CD4-positive, alpha-beta T cell (primary cell): ENCODE results near the gene ZHX3. TPM values are rescaled to one million over a fixed set of nuclear protein-coding genes. Genes with fewer than 3 reads are reported as not detected.

Experiments
- ATAC-seq: fragments of 200-7000 bp; cut with Tn5 transposase; one replicate; pipeline ENCODE4 v1.10.0; 2022; ENCODE audit warnings: mild to moderate bottlenecking; ENCODE audit not compliant: poor library complexity
- CTCF ChIA-PET: fragments of 350-600 bp; sonication (Branson Sonifier 250); formaldehyde crosslinking; loops from one replicate; lab custom pipeline; 2021; ENCODE audit warnings: antibody characterized with exemption, inconsistent platforms; lab: Charles Lee
- POLR2A ChIA-PET: fragments of 350-600 bp; sonication (Branson Sonifier 250); formaldehyde crosslinking; loops from one replicate; lab custom pipeline; 2021; ENCODE audit warnings: antibody characterized with exemption, inconsistent platforms; lab: Charles Lee
- DNase-seq, 14 experiments: peaks; one replicate each; pipeline ENCODE4 v3.0.0-alpha.2; 2013 to 2020; ENCODE audit warnings: mixed read lengths in 2 of 14
- H3K27ac ChIP-seq, 2 donors: one replicate each; pipeline versions ENCODE4 v1.5.1 to v1.7.0; 2013; ENCODE audit warnings: low read length in 2 of 2, low read depth in 1 of 2, mild to moderate bottlenecking in 1 of 2
- H3K27me3 ChIP-seq, 2 experiments: 1 replicate in 1 of 2; 2 replicates in 1 of 2; pipeline versions ENCODE4 v1.6.1 to v1.7.0; 2013; ENCODE audit warnings: low read length in 2 of 2, control low read depth in 1 of 2, mild to moderate bottlenecking in 1 of 2, moderate library complexity in 1 of 2; ENCODE audit not compliant: insufficient read depth in 2 of 2, control insufficient read depth in 1 of 2
- H3K36me3 ChIP-seq: one replicate; pipeline ENCODE4 v1.6.1; 2013; ENCODE audit warnings: low read length, control low read depth; ENCODE audit not compliant: insufficient read depth
- H3K4me1 ChIP-seq: one replicate; pipeline ENCODE4 v1.6.1; 2013; ENCODE audit warnings: low read length, control low read depth; ENCODE audit not compliant: insufficient read depth
- H3K4me3 ChIP-seq: one replicate; pipeline ENCODE4 v1.5.1; 2013; ENCODE audit warnings: mild to moderate bottlenecking, low read length, moderate library complexity
- H3K9me3 ChIP-seq, 2 experiments: 1 replicate in 1 of 2; 2 replicates in 1 of 2; pipeline versions ENCODE4 v1.6.1 to v1.7.0; 2013; ENCODE audit warnings: low read length in 2 of 2, mild to moderate bottlenecking in 2 of 2, control low read depth in 1 of 2, moderate library complexity in 1 of 2; ENCODE audit not compliant: control insufficient read depth in 1 of 2, insufficient read depth in 1 of 2
- H3K27ac Mint-ChIP-seq: one replicate; pipeline ENCODE4 v1.8.0; 2020; ENCODE audit warnings: mixed read lengths
- H3K27me3 Mint-ChIP-seq: one replicate; pipeline ENCODE4 v1.8.0; 2021; ENCODE audit warnings: mixed read lengths
- H3K36me3 Mint-ChIP-seq: one replicate; pipeline ENCODE4 v1.8.0; 2021; ENCODE audit warnings: low read depth, mixed read lengths
- H3K4me1 Mint-ChIP-seq: one replicate; pipeline ENCODE4 v1.8.0; 2021; ENCODE audit warnings: low read depth, mixed read lengths
- H3K4me3 Mint-ChIP-seq: one replicate; pipeline ENCODE4 v1.8.0; 2020; ENCODE audit warnings: mild to moderate bottlenecking, mixed read lengths
- H3K9me3 Mint-ChIP-seq: one replicate; pipeline ENCODE4 v1.8.0; 2020; ENCODE audit warnings: mixed read lengths
- intact Hi-C, 2 experiments: fragments of 100-400 bp; cut with DNase I in 1 of 2; cut with micrococcal nuclease in 1 of 2; formaldehyde crosslinking; loops; one replicate each; pipeline versions ENCODE4 v1.15.1 to v1.9.0; 2023 to 2025; cut with DNase I, micrococcal nuclease
- total RNA-seq, 174 experiments: library from RNA in 2 of 174; stranded (reverse) in 2 of 174; gene quantifications; one replicate each; pipeline ENCODE4 v1.2.3 and lab custom pipeline; 2021 to 2026
- TF ChIP-seq, protein P1 (sequence below): fragments of 200-600 bp; IDR thresholded peaks from one replicate; pipeline ENCODE4 v1.8.0; 2022; ENCODE audit warnings: antibody characterized with exemption, mild to moderate bottlenecking

The ZHX3 gene
- total RNA-seq, 2 experiments from 2014 or later = 6.6 to 7.6 TPM

- POLR2A ChIA-PET = no interaction called here
- ATAC-seq (no peak), DNase-seq (no peak)
- Histone ChIP-seq H3K4me1 (no peaks in the 10 kb centered on the region), H3K36me3 (no peaks in the 10 kb centered on the region), H3K27me3 (no peaks in the 10 kb centered on the region), H3K9me3 (no peaks in the 10 kb centered on the region), H3K4me3 (no peak overlapping the region), H3K27ac (no peak overlapping the region)
- Mint-ChIP-seq H3K4me1 (no peaks in the 10 kb centered on the region), H3K27me3 (no peaks in the 10 kb centered on the region), H3K27ac (no peak overlapping the region), H3K9me3 (no peaks in the 10 kb centered on the region), H3K36me3 (peaks cover 6% of the 10 kb centered on the region), H3K4me3 (no peak overlapping the region)
- TF ChIP-seq, protein P1, sequence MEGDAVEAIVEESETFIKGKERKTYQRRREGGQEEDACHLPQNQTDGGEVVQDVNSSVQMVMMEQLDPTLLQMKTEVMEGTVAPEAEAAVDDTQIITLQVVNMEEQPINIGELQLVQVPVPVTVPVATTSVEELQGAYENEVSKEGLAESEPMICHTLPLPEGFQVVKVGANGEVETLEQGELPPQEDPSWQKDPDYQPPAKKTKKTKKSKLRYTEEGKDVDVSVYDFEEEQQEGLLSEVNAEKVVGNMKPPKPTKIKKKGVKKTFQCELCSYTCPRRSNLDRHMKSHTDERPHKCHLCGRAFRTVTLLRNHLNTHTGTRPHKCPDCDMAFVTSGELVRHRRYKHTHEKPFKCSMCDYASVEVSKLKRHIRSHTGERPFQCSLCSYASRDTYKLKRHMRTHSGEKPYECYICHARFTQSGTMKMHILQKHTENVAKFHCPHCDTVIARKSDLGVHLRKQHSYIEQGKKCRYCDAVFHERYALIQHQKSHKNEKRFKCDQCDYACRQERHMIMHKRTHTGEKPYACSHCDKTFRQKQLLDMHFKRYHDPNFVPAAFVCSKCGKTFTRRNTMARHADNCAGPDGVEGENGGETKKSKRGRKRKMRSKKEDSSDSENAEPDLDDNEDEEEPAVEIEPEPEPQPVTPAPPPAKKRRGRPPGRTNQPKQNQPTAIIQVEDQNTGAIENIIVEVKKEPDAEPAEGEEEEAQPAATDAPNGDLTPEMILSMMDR = no peak
- CTCF ChIA-PET = no interaction called here
- intact Hi-C loops = no loop called here
These were observed 43.4 kb downstream of the ZHX3 start for GRCh38 chr20:41274152-41274551.

GRCh38 chr20:41273445-41273844 lies 44.1 kb downstream of the ZHX3 start:
- DNase-seq (no peak), ATAC-seq (no peak)
- H3K27ac ChIP-seq = no peak overlapping the region
- no peaks in the 10 kb centered on the region for H3K27me3 ChIP-seq
- ChIA-PET CTCF (interaction anchor here (0.6 kb wide), 1 partner anchor 309 kb away, joined by 3 read pairs; no protein-coding TSS in a partner anchor), POLR2A (no interaction called here)
- no peak overlapping the region for H3K4me3 ChIP-seq
- H3K9me3 ChIP-seq = no peaks in the 10 kb centered on the region
- Mint-ChIP-seq H3K9me3 (no peaks in the 10 kb centered on the region), H3K36me3 (peaks cover 8% of the 10 kb centered on the region), H3K27me3 (no peaks in the 10 kb centered on the region), H3K27ac (no peak overlapping the region), H3K4me3 (no peak overlapping the region), H3K4me1 (no peaks in the 10 kb centered on the region)
- H3K4me1 ChIP-seq = no peaks in the 10 kb centered on the region
- no peaks in the 10 kb centered on the region for H3K36me3 ChIP-seq
- intact Hi-C loops = no loop called here
- TF ChIP-seq, protein P1 = no peak

GRCh38 chr20:41272339-41272738 lies 45.2 kb downstream of the ZHX3 start:
- H3K27me3 ChIP-seq = no peaks in the 10 kb centered on the region
- no peaks in the 10 kb centered on the region for H3K9me3 ChIP-seq
- TF ChIP-seq, protein P1 = no peak
- Mint-ChIP-seq H3K36me3 (peaks cover 19% of the 10 kb centered on the region), H3K27ac (no peak overlapping the region), H3K4me3 (no peak overlapping the region), H3K27me3 (no peaks in the 10 kb centered on the region), H3K9me3 (no peaks in the 10 kb centered on the region), H3K4me1 (no peaks in the 10 kb centered on the region)
- H3K4me1 ChIP-seq = no peaks in the 10 kb centered on the region
- no peak overlapping the region for H3K4me3 ChIP-seq
- DNase-seq (no peak), ATAC-seq (no peak)
- ChIA-PET CTCF (no interaction called here), POLR2A (no interaction called here)
- intact Hi-C loops = no loop called here
- H3K27ac ChIP-seq = no peak overlapping the region
- no peaks in the 10 kb centered on the region for H3K36me3 ChIP-seq
